COLO668 (cell line): ENCODE data around the gene MND1.
A peak's percentile ranks its signal among the peaks of the same experiment; 100 is the strongest.

Experiments
- DNase-seq: peaks from one replicate; lab custom pipeline; 2025; ENCODE audit not compliant: unreplicated experiment; lab: John Stamatoyannopoulos, UW

The MND1 gene, protein sequence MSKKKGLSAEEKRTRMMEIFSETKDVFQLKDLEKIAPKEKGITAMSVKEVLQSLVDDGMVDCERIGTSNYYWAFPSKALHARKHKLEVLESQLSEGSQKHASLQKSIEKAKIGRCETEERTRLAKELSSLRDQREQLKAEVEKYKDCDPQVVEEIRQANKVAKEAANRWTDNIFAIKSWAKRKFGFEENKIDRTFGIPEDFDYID

DNA sequence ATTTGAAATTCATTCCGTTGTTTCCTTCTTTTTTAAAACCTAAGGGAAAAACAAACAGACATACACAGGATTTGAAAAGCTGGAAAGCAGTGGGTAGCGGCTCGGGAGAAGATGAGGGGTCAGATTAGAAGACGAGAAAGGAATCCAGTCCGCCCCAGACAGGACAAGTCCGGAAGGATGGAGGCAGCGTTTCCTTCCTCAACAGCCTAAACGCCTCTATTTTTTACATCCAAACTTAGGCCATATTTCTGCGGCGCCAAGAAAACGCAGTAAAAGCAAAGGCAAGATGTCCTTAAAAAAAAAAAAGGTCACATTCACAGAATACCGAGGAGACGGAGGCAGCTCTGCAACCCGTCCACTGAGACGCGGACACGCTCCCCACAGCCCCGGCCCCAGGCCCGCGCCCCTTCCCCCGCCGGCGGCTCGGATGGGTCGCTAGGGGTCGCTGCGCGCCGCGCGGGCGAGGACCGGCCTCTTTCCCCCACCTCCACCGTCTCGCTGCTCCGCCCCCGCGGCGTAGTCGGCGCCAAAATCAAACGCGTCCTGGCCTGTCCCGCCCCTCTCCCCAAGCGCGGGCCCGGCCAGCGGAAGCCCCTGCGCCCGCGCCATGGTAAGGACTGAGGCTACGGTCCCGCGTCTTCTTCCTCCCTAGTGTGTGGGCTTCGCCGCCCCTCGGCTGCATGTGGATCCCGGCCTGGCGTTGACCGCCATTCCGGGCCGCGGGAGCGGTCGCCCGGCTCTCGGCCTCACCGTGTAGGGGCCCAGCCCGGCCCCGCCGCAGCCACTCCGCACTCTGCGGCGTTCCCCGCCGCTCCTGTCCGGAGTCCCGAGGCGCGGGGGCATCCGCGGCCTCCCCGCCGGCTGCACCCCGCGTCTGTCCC lies at the start of gene MND1:
Gene MND1 (plus strand): TSS at position 558 of the 881 bp plus-strand sequence. CDS start 50 bp downstream, at position 608.
- DNase-seq = peak; percentile 89

DNA sequence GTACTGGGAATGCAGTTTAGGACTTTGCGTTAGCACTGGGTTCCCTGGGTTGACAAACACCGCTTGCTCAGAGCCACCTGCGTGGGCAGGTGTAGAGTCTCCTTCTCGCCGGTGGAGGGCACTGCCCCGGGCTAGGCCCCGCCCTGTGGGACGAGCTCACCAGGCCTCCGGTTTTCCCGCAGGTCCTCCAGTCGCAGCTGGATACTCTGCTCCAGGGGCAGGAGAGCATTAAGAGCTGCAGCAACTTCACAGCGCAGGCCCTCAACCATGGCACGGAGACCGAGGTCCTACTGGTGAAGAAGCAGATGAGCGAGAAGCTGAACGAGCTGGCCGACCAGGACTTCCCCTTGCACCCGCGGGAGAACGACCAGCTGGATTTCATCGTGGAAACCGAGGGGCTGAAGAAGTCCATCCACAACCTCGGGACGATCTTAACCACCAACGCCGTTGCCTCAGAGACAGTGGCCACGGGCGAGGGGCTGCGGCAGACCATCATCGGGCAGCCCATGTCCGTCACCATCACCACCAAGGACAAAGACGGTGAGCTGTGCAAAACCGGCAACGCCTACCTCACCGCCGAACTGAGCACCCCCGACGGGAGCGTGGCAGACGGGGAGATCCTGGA lies 49.2 kb upstream of the MND1 start:
- DNase-seq = peak; percentile 19

DNA sequence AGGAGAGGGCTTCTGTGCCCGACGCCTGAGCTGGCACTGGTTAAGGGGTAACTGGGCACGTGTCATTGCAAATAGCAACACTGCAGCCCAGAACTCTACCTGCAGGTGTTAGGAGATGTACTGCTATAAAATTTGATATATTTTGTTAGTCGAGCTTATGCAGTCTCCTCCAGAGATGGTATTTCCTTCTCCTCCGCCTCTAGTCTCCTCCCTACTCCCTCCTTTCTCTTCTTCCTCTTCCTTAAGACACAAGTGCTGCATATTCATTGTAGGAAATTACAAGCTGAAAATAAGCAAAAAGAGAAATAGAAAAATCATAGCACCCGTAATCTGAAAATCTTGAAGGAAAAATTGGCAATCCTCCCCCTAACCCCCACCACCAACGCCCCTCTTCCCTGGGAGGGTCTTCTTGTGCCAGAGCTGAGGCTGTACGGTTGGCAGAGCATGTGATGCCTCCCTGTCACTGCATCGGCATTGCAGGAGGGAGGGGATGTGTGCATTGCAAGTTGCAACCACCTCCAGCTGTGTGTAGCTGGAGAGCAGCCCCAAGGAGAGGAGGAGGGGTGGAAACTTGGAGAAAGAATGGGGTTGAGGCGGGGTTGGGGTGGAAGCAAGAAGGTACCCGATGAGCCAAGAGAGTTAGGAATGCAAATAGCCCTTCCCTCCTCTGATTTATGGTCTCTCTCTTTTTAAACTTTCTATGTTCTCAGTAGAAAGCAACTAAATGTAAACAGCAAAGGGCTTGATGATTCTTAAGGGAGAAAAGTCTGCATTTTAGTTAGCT lies 48.3 kb upstream of the MND1 start:
- no peak for DNase-seq

DNA sequence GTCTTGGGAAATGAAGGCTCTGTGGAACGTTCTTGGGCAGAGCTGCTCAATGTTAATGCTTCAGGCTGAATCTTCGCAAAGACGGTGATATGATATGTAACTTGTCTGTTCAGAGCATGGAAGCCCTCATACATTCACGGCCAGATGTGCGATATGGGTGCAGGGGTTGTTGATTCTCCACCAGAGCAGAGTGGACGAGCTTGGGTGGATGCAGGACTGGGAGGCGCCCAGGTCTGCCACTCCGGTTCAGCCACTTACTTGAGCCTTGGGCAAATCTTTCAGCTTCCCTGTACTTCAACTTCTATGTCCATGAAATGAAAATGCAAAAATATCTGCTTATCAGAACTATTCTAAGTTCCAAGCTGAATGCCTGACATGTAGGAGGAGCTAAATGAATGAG lies 47.4 kb upstream of the MND1 start:
- no peak for DNase-seq

DNA sequence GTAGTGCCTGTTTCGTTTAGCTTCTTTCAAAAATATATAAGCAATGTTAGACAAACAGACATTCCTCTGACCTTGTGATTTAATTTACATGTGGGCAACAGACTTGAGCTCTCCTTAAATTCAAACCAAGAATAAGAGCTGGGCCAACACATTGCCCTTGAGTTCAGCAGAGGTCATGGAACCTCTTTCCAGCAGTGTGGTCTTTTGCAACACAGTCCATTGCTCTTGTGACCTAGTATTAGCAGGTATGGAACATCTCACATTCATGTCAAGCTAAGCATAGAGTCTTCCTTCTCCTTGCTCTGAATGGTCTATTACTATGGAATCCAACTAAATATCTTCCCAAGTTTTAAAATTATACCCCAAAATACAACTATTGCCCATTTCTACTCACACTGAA lies 33.7 kb upstream of the MND1 start:
- no peak for DNase-seq

DNA sequence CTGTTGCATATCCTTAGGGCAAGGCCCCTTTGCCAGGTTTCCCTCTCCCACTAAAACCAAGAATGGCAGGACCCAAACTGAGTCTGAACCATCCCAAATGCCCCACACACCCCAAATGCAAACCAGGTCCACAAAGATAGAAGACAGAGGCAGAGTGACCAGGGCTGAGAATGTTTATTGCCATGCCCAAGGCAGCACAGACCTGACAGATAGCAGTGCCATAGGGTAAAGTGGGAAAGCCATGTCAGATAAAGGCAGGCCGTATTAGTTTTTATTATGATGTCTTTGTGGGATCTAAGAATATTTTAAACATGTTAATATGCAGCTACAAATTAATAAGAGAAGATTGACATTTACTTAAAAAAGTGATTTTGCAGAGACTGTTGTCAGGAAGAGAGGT lies 29.6 kb upstream of the MND1 start:
- no peak for DNase-seq

DNA sequence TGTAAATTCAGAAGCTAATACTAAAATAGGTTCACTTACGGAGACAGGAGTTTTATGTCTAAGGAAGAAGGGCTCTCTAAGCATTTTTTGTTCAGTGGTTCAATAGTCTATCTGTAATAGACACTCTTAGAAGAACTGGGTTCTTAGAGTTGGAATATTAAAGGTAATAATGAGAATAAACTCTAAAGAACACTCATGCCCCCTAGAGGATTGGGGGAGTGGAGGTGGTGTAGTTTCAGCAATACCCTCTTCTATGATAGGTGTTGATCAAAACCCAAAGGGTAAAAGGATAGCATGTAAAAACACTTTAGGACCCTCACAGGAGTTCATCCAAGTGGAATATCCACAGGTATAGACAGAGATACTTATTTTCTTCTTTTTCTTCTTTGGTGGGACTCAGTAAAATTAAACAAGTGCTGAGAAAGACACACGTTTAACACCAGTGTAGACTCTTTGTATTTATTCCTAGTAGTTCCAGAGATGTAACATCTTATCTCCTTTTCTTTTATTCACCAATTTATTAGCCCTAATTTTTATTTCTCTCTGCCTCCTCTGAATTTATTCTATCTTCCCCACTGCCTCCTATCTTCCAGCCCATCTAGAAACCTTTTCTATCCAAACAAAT lies 25.7 kb upstream of the MND1 start:
- peak; percentile 23 for DNase-seq

DNA sequence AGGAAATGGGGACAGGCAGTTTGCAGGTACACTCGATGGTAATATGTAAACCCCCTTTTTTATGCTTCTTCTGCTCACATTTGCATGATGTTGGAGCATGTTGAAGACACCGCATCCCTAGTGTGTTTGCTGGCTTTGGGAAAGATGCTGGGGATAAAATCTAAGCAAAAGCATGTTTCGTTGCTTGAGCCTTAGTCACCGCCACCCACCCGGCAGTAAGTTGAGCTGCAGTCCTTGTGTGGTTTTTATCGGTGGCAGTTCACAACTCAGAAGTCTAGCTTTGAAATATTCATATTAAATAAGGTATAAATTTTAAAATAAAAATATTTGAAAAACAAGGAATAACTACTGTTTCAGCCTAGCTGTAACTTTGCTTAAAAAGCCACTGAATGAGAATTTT lies 21.7 kb upstream of the MND1 start:
- DNase-seq = no peak

DNA sequence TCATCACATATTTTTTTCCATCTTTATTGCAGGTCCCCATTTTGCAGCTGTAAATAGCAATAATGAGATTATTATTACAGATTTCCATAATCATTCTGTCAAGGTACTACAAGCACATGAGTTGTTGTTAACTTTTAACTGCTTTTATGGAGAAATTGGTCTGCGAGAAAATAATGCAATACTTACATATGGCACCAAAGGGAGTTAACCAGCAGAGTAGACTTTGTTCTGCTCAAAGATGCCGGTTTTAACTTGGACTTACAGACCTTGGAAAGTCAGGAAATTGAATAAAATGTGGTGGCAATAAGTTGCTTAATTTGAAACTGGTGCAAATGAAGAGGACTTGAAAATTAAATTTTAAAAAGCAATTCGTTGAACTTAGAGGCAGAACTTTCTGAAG lies 20.4 kb upstream of the MND1 start:
- DNase-seq = no peak

DNA sequence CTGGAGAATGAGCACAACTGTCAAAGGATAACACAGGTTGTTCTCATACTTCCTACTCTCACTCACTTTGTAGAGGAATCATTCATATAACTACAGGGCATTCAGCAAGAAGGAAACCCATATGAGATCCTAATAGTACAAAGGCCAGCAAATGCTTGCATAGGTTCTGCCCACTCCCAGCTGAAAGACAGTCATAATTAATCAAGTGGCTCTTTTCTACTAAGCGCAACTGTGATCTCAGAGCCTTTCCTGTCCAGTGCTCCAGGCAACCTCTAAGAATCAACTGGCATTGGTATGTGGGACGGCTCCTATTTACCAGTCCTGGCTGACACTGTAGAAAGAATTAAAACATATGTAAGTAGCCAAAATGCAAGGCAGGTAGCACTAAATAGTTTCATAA lies 18.9 kb upstream of the MND1 start:
- DNase-seq = no peak

DNA sequence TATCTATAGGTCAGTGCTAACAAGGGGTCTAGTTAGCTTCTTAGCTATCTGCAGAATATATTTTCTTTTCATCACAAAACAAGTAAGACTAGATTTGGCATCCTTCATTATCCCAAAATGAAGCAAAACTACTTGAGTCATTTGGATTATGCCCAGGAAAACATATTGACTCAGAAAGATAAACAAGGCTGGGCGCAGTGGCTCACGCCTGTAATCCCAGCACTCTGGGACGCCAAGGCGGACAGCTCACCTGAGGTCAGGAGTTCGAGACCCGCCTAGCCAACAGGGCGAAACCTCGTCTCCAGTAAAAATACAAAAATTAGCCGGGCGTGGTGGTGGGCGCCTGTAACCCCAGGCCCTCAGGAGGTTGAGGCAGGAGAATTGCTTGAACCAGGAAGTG lies 18.0 kb upstream of the MND1 start:
- DNase-seq = no peak

DNA sequence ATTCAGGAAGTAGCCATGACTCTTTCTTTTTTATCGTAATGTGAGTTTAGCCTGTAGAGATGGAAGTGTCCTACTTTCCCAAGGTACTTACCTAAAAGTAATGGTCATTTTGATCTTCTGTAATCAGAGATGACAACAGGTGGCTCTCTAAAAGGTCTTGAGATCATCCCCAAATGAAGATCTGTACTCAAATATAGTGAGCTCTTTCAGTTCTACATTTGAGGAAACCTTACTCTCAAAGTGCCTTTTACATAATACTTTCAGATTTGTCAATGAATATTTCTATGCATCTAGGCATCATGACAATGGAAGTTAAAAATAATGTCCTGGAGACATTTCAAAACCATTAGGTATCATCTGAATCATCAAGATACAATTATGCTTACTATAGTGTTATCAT lies 17.2 kb upstream of the MND1 start:
- no peak for DNase-seq

DNA sequence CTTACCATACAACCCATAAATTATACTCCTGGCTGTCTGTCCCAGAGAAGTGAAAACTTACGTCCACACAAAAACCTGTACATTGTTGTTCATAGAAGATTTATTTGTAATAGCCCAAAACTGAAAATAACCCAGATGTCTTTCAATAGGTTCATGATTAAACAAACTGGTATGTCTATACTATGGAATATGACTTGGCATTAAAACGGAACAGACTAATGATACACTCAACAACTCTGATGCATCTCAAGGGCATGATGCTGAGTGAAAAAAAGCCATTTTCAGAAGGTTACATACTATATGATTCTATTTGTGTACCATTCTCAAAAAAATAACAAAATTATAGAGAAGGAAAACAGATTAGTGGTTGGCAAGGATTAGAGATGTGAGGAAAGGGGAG lies 11.6 kb upstream of the MND1 start:
- DNase-seq = no peak

DNA sequence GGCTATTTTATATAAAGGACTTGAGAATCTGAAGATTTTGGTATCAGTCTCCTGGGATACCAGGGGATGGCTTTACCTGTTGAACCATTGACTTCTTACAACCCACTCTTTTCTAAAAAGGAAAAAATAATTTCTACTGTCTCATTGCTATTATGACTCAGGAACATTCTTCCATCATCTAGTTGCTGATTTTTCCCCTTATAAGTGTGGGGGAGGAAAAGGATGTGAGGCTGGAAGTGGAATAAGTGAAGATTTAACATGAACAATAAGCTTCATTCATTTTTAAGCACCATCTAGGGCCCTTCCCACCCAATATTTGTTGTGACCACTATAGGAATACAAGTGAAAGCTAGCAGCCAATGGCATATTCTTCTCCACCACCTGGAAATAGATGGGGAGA lies 10.6 kb upstream of the MND1 start:
- DNase-seq = no peak

DNA sequence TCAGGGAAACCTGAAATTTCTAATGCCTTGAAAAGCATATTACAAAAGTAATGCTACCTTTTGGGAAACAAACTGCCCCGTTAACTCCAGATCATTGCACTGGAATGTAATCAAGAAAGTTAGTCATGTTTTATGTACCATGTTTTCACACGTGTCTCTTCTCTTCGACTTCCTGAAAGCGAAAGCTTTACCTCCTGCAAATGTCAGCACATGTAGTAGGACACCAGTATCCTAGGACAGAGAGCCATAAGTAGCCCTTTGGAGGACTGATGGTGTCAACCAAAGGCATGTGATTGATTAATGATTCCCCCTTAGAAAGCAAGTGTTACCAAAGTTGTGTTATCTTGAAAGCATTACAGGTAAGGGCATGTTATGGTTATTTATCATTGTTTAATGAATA lies 8.8 kb upstream of the MND1 start:
- no peak for DNase-seq

DNA sequence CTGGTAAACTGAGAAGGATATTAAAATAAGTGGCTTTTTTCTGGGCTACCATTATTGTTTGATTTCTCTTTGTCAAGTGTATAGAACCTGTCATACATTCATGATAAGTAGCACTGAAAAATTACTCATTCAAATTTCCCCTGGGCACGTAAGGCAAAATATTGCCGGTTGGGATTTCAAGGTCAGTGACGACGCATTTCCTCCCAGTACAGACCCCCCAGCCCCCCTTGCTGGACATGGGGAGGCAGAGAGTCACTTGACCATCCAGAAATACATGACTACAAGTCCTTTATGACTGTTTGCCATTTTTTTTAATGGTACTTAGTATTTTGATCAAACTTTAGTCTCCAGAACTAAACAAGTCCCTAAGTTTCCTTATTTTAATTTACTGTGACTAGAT lies 6.8 kb upstream of the MND1 start:
- DNase-seq = no peak

DNA sequence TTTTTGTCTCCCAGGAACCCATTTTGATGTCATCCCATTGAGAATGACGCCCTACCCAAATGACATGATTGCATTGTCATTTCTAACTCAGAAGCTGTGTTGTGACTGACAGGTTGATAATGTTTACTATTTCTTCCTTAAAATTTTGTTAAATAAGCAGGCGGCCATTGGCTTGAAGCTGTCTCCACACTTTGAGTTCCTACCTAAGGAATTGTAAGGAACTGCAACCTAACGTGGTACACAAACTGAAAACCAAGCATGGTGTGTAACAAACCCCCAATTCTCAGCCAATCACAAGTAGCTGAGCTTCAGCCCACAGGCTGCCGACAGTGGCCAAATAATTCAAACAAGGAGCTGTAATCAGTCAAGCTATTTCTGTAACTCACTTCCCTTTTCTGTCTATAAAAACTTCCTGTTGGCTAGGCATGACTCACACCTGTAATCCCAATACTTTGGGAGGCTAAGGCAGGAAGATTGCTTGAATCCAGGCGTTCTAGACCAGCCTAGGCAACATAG lies 2.9 kb upstream of the MND1 start:
- no peak for DNase-seq

DNA sequence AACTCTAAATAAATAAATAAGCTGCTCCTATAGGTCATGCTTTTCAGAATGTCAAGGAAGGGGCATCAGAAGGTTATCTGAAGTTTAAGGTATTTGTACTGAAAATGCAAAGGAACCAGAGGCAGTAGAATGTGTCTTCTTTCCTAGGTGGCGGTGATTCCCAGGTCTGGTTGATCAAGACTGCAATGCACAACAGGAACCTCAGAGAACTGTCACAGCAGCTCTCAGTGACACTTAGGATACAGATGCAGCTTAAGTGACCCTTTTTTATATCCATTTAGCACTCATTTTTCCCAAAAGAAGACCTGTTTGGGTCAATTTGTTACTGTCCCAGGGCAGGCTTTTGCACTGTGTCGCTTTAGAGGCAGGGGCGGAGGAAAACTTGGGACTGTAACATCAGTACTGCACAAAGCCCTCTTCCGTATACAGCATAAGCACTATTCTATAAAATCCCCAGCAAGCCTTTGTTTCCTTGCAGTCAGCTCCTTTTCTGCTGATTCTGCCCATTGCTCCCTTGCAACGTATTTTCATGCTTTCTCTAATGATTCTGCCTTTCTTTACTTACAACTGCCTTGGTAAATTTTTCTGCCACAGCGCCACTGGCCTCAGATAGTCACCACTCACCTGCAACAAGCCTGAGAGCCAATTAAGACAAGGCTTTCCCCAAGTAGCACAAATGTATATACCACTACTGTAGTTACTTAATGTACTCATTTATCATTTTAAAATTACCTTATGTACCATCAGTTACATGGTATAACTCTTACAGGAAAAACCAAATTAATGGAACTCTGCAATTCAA lies 1.5 kb upstream of the MND1 start:
- no peak for DNase-seq

DNA sequence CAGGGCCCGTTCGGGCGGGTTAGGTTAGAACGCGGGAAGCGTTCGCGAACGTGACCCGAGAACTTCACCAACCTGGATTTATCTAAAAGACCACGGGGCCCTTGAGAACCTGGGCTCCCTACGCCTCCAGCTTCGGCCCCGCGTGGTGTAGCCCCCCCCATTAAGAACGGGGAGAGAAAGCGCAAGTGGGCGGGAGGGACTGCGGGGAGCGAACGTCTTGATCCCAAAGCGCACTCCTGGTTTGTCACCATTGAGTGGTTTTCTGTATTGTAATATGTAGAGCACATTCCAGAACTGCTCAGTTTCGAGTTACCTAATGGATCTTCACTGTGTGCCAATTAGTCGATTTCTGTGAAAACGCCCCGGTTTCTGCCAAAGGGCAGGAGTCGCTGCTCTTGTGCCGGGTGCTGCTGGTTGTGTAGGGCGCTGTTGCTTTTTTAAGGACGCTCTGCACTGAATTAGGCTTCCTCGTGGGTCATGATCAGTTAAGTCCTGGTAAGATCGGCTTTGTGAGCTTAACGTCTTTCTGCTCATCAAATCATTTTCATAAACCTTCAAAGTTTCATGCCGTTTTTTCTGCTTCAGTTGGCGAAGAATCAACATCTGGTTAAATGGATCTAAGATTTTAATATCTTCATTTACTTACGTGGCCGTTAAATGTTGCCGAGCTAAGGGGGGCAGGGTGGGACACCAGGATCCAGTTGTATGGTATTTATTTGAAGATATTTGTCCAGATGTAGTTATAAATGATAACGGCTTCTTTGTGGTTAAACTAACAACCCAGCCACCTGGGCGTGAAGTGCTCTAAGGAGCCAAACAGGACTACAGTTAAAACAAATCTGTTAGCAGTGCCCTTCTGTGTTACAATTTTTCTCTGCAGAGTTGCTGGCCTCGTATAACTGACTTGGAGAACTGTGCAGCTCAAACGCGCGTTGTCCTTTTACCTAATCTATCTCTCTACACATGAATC lies 809 bp downstream of the MND1 start:
- peak; percentile 67 for DNase-seq
